Parathyroid adenoma (tissue), 2 donors: ENCODE measurements around the gene TMEM31.
A peak's percentile ranks its signal among the peaks of the same experiment; 100 is the strongest.

ENCODE experiments used
- H2AFZ ChIP-seq: fragments of 300-600 bp; sonication (generic); one replicate; pipeline ENCODE4 v1.7.0; 2017; ENCODE audit warnings: antibody characterized with exemption, mild to moderate bottlenecking
- H3K27ac ChIP-seq: fragments of 300-600 bp; sonication (generic); one replicate; pipeline ENCODE4 v1.7.0; 2017
- H3K27me3 ChIP-seq: fragments of 300-600 bp; sonication (generic); one replicate; pipeline ENCODE4 v1.7.0; 2017; ENCODE audit warnings: low read length; ENCODE audit not compliant: control insufficient read depth, insufficient read depth
- H3K36me3 ChIP-seq: fragments of 300-600 bp; sonication (generic); one replicate; pipeline ENCODE4 v1.7.0; 2017; ENCODE audit warnings: low read length; ENCODE audit not compliant: control insufficient read depth, insufficient read depth
- H3K4me1 ChIP-seq: fragments of 300-600 bp; sonication (generic); one replicate; pipeline ENCODE4 v1.7.0; 2017; ENCODE audit warnings: control low read depth
- H3K4me2 ChIP-seq: fragments of 300-600 bp; sonication (generic); one replicate; pipeline ENCODE4 v1.7.0; 2017; ENCODE audit warnings: low read length
- H3K4me3 ChIP-seq: fragments of 300-600 bp; sonication (generic); one replicate; pipeline ENCODE4 v1.7.0; 2017; ENCODE audit warnings: low read depth, low read length
- H3K79me2 ChIP-seq: fragments of 300-600 bp; sonication (generic); one replicate; pipeline ENCODE4 v1.7.0; 2017; ENCODE audit warnings: control low read depth
- H3K9ac ChIP-seq: fragments of 300-600 bp; sonication (generic); one replicate; pipeline ENCODE4 v1.7.0; 2017; ENCODE audit warnings: mild to moderate bottlenecking
- H3K9me3 ChIP-seq: fragments of 300-600 bp; sonication (generic); one replicate; pipeline ENCODE4 v1.7.0; 2017; ENCODE audit warnings: low read length; ENCODE audit not compliant: control insufficient read depth
- CTCF ChIP-seq: fragments of 300-600 bp; sonication (generic); IDR thresholded peaks from one replicate; pipeline ENCODE4 v1.7.0; 2017; ENCODE audit warnings: antibody characterized with exemption, mild to moderate bottlenecking
- donor health status: primary hyperparathyroidism.

TMEM31 gene

GRCh38 chrX:103737696-103738095, 27.0 kb downstream of the TMEM31 start:
- H3K4me2 ChIP-seq, result no peak overlapping the region
- TF ChIP-seq CTCF, result no peak
- H3K36me3 ChIP-seq, result no peaks in the 10 kb centered on the region

GRCh38 chrX:103739421-103739820, 28.7 kb downstream of the TMEM31 start:
- no peak overlapping the region for H3K4me3 ChIP-seq
- H3K9me3 ChIP-seq, result no peaks in the 10 kb centered on the region
- H3K36me3 ChIP-seq, result no peaks in the 10 kb centered on the region
- H2AFZ ChIP-seq, result no peak overlapping the region
- no peak for TF ChIP-seq CTCF
- no peaks in the 10 kb centered on the region for H3K79me2 ChIP-seq
- H3K27ac ChIP-seq, result no peak overlapping the region
- no peak overlapping the region for H3K9ac ChIP-seq
- H3K4me2 ChIP-seq, result no peak overlapping the region
- no peaks in the 10 kb centered on the region for H3K27me3 ChIP-seq
- H3K4me1 ChIP-seq, result peaks cover 11% of the 10 kb centered on the region

More at GRCh38 chrX:103737696-103738095, 27.0 kb downstream of the TMEM31 start:
- Histone ChIP-seq H2AFZ (no peak overlapping the region), H3K79me2 (no peaks in the 10 kb centered on the region), H3K27ac (no peak overlapping the region), H3K9me3 (no peaks in the 10 kb centered on the region), H3K27me3 (no peaks in the 10 kb centered on the region), H3K4me1 (peaks cover 24% of the 10 kb centered on the region), H3K9ac (no peak overlapping the region), H3K4me3 (no peak overlapping the region)

- Histone ChIP-seq H2AFZ (no peak overlapping the region), H3K9me3 (no peaks in the 10 kb centered on the region), H3K4me1 (peaks cover 17% of the 10 kb centered on the region), H3K79me2 (no peaks in the 10 kb centered on the region), H3K27ac (peak overlapping the region; percentile 51), H3K36me3 (no peaks in the 10 kb centered on the region), H3K4me2 (no peak overlapping the region), H3K4me3 (no peak overlapping the region), H3K27me3 (no peaks in the 10 kb centered on the region), H3K9ac (no peak overlapping the region)
- no peak for TF ChIP-seq CTCF
Measured at GRCh38 chrX:103741879-103742278, 31.2 kb downstream of the TMEM31 start.

- H3K36me3 ChIP-seq, result no peaks in the 10 kb centered on the region
- H3K9me3 ChIP-seq, result no peaks in the 10 kb centered on the region
- H3K9ac ChIP-seq, result no peak overlapping the region
- H3K27ac ChIP-seq, result peak overlapping the region; percentile 51
- H3K4me1 ChIP-seq, result peaks cover 21% of the 10 kb centered on the region
- no peak overlapping the region for H2AFZ ChIP-seq
- no peak overlapping the region for H3K4me3 ChIP-seq
- H3K27me3 ChIP-seq, result no peaks in the 10 kb centered on the region
- H3K4me2 ChIP-seq, result no peak overlapping the region
- no peaks in the 10 kb centered on the region for H3K79me2 ChIP-seq
- no peak for TF ChIP-seq CTCF
Measured at GRCh38 chrX:103742339-103742738, 31.6 kb downstream of the TMEM31 start.

- TF ChIP-seq CTCF, result no peak
- no peak overlapping the region for H3K4me3 ChIP-seq
- no peak overlapping the region for H3K4me2 ChIP-seq
- no peaks in the 10 kb centered on the region for H3K9me3 ChIP-seq
- no peak overlapping the region for H2AFZ ChIP-seq
- no peaks in the 10 kb centered on the region for H3K36me3 ChIP-seq
- H3K27ac ChIP-seq, result peak overlapping the region; percentile 88
- H3K9ac ChIP-seq, result no peak overlapping the region
- H3K79me2 ChIP-seq, result no peaks in the 10 kb centered on the region
- H3K27me3 ChIP-seq, result no peaks in the 10 kb centered on the region
- peaks cover 23% of the 10 kb centered on the region for H3K4me1 ChIP-seq
Measured at GRCh38 chrX:103747163-103747562, 36.5 kb downstream of the TMEM31 start.
